Suprapubic skin (tissue), 4 donors: ENCODE measurements around the gene STK32B. TPM values are rescaled to one million over a fixed set of nuclear protein-coding genes. Genes with fewer than 3 reads are reported as not detected.

ENCODE experiments used
- DNase-seq, 2 donors: peaks; one replicate each; pipeline ENCODE4 v3.0.0-alpha.2; 2019; ENCODE audit warnings: low spot score in 2 of 2
- H3K27ac ChIP-seq: fragments of 200-600 bp; sonication (generic); one replicate; pipeline ENCODE4 v1.5.1; 2019
- H3K27me3 ChIP-seq: fragments of 200-600 bp; sonication (generic); one replicate; pipeline ENCODE4 v1.5.1; 2019
- H3K36me3 ChIP-seq: fragments of 200-600 bp; sonication (generic); one replicate; pipeline ENCODE4 v1.5.1; 2019
- H3K4me1 ChIP-seq: fragments of 200-600 bp; sonication (generic); one replicate; pipeline ENCODE4 v1.5.1; 2019
- H3K4me3 ChIP-seq: fragments of 200-600 bp; sonication (generic); one replicate; pipeline ENCODE4 v1.5.1; 2019; ENCODE audit warnings: mild to moderate bottlenecking
- H3K9me3 ChIP-seq: fragments of 200-600 bp; sonication (generic); one replicate; pipeline ENCODE4 v1.5.1; 2019
- EP300 ChIP-seq: sonication (generic); formaldehyde crosslinking; IDR thresholded peaks from one replicate; pipeline ENCODE4 v1.6.1; 2017; ENCODE audit warnings: antibody characterized with exemption
- POLR2A ChIP-seq, 2 donors: fragments of 450-650 bp; IDR thresholded peaks; one replicate each; pipeline ENCODE4 v1.6.1; 2017; ENCODE audit warnings: antibody characterized with exemption in 2 of 2, mild to moderate bottlenecking in 2 of 2, moderate library complexity in 2 of 2
- POLR2AphosphoS5 ChIP-seq, 3 donors: sonication (generic); formaldehyde crosslinking; IDR thresholded peaks; one replicate each; pipeline ENCODE4 v1.6.1; 2017; ENCODE audit warnings: antibody characterized with exemption in 3 of 3
- WGBS: methylation state at CpG from one replicate; pipeline ENCODE4 v1.1.5; 2018; 5-methylcytosine and 5-hydroxymethylcytosine counted together
- total RNA-seq, 4 donors: library from RNA; depleted of rRNA; stranded (reverse); fragments of >200 nt; gene quantifications; one replicate each; pipeline ENCODE4 v1.1.0, GENCODE V29; 2016
- TF ChIP-seq, protein P1 (sequence below), 2 donors: fragments of 200-600 bp in 1 of 2; fragments of 450-650 bp in 1 of 2; sonication (generic) in 1 of 2; IDR thresholded peaks; one replicate each; pipeline ENCODE4 v1.5.1; 2016 to 2019; ENCODE audit warnings: antibody characterized with exemption in 2 of 2, mild to moderate bottlenecking in 1 of 2, moderate library complexity in 1 of 2

STK32B gene
- total RNA-seq, 4 donors from 2014 or later = 0.76 to 2.2 (median 1.2) TPM

DNA sequence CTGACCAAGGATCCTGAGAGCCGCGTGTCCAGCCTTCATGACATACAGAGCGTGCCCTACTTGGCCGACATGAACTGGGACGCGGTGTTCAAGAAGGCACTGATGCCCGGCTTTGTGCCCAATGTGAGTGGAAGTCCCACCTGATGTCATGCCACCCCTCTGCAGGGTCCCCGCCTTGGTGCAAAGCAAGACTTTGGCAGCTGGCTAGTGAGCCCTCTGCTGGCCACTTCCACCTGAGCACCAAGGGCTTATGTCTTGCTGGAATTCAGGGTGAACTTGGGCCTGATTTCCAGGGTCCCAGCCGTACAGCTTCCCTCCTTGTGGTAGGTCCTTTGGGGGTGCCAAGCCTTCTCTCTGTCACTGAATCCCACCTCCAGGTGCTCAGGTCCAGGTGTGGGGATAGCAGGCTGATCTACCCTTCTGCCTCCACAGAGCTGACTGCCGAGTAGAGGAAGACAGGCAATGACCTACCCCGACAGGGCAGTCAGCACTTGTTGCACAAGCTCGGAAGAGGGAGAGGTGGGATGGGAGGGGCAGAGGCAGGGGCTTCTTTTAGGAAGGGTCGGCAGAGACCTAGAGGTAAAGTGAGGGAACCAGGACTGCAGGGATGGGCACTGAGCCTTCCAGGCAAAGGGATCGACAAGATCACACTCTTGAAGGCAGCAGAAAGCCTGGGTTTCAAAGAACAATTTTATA is 409.0 kb downstream of the STK32B start:
- WGBS = 81% methylated on average over 7 of the region's 14 CpGs
- Histone ChIP-seq H3K4me3 (no peak overlapping the region), H3K27me3 (no peaks in the 10 kb centered on the region), H3K9me3 (no peaks in the 10 kb centered on the region), H3K36me3 (no peaks in the 10 kb centered on the region), H3K4me1 (no peaks in the 10 kb centered on the region), H3K27ac (no peak overlapping the region)
- TF ChIP-seq, protein P1, sequence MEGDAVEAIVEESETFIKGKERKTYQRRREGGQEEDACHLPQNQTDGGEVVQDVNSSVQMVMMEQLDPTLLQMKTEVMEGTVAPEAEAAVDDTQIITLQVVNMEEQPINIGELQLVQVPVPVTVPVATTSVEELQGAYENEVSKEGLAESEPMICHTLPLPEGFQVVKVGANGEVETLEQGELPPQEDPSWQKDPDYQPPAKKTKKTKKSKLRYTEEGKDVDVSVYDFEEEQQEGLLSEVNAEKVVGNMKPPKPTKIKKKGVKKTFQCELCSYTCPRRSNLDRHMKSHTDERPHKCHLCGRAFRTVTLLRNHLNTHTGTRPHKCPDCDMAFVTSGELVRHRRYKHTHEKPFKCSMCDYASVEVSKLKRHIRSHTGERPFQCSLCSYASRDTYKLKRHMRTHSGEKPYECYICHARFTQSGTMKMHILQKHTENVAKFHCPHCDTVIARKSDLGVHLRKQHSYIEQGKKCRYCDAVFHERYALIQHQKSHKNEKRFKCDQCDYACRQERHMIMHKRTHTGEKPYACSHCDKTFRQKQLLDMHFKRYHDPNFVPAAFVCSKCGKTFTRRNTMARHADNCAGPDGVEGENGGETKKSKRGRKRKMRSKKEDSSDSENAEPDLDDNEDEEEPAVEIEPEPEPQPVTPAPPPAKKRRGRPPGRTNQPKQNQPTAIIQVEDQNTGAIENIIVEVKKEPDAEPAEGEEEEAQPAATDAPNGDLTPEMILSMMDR (IDR thresholded peaks at IDR 0.05) = peak in 1 of 2 donors; percentile 31
- TF ChIP-seq POLR2A (IDR thresholded peaks at IDR 0.05) = no peak
- peak in 1 of 2 donors; percentile 60 for DNase-seq

DNA sequence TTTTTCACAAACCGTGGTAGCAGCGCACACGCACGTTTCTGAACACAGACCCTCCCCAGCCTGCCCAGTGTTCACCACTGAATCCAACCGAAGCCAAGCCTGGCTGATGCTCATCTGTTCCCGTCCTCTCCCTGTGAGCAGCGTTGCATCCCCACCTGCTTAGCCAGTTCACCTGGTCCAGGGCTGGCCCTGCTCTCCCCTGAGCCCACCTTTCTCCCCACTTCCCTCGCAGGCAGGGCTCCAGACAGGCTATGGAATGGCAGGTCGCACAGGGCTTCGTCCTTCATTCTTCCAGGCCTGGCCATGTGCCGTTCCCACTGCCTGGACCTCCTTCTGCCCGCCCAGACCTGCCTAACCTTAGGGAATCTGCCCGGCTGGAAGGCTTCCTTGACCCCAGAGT is 410.2 kb downstream of the STK32B start:
- DNase-seq = peak in 1 of 2 donors; percentile 32
- no peaks in the 10 kb centered on the region for H3K4me1 ChIP-seq
- TF ChIP-seq, protein P1 (IDR thresholded peaks at IDR 0.05) = no peak
- TF ChIP-seq EP300 (no peak), POLR2A (IDR thresholded peaks at IDR 0.05) (no peak)
- H3K36me3 ChIP-seq = no peaks in the 10 kb centered on the region
- H3K9me3 ChIP-seq = no peaks in the 10 kb centered on the region
- no peak overlapping the region for H3K27ac ChIP-seq
- 82% methylated on average over 13 of the region's 13 CpGs for WGBS
- no peaks in the 10 kb centered on the region for H3K27me3 ChIP-seq
- no peak overlapping the region for H3K4me3 ChIP-seq

DNA sequence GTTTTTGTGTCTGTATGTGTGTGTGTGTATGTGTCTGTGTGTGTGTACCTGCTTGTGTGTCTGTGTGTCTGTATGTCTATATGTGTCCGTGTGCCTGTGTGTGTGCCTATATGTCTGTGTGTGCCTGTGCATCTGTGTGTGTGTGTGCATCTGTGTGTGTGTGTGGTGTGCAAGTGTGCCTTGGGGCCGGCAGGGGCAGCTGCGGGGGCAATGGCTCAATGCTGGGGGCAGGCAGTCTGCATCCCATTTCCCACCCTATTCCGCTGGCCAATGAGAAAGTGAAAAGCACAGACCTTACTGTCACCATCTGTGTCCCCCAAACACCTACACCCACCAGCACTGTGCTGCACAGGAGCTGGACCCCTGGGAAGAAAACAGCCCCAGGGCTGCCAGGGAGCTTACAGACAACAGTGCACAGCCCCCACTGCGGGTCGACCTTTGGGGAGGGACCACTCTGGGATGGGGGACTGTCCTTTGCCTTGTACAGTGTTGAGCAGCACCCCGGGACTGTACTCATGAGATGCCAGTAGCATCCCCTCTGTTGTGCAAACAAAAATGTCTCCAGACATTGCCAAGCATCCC is 411.1 kb downstream of the STK32B start:
- peak in 1 of 2 donors; percentile 57 for DNase-seq
- Histone ChIP-seq H3K36me3 (no peaks in the 10 kb centered on the region), H3K27ac (no peak overlapping the region), H3K27me3 (no peaks in the 10 kb centered on the region), H3K4me1 (no peaks in the 10 kb centered on the region), H3K4me3 (no peak overlapping the region), H3K9me3 (no peaks in the 10 kb centered on the region)
- 100% methylated on average over 3 of the region's 7 CpGs for WGBS
- TF ChIP-seq POLR2A (IDR thresholded peaks at IDR 0.05) = no peak
- TF ChIP-seq, protein P1 (IDR thresholded peaks at IDR 0.05) = no peak
- TF ChIP-seq POLR2AphosphoS5 (IDR thresholded peaks at IDR 0.05) = no peak
- TF ChIP-seq EP300 = no peak

DNA sequence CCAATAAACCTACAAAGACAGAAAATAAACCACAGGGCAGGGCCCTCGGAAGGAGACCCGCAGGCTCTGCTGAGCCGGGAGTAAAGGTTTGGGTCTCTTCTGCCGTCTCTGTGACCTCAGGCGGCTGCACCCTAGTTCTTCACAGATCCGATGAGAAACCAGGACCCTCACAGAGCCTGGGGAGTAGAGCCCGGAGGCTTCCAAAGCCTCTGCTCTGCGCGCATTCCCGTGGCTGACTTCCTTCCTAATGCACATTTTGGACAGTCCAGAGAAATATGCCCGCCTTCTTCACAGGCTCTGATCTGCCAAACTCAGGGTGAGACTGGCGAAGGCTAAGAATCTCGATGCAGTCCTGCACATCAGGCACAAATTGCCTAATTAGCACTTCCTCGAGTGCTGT is 411.6 kb downstream of the STK32B start:
- H3K27ac ChIP-seq = no peak overlapping the region
- TF ChIP-seq POLR2A (IDR thresholded peaks at IDR 0.05) (no peak), EP300 (no peak), POLR2AphosphoS5 (IDR thresholded peaks at IDR 0.05) (no peak)
- TF ChIP-seq, protein P1 (IDR thresholded peaks at IDR 0.05) = no peak
- no peaks in the 10 kb centered on the region for H3K4me1 ChIP-seq
- no peaks in the 10 kb centered on the region for H3K27me3 ChIP-seq
- H3K9me3 ChIP-seq = no peaks in the 10 kb centered on the region
- DNase-seq = peak in 1 of 2 donors; percentile 26
- no peak overlapping the region for H3K4me3 ChIP-seq
- 74% methylated on average over 13 of the region's 14 CpGs for WGBS
- H3K36me3 ChIP-seq = no peaks in the 10 kb centered on the region

DNA sequence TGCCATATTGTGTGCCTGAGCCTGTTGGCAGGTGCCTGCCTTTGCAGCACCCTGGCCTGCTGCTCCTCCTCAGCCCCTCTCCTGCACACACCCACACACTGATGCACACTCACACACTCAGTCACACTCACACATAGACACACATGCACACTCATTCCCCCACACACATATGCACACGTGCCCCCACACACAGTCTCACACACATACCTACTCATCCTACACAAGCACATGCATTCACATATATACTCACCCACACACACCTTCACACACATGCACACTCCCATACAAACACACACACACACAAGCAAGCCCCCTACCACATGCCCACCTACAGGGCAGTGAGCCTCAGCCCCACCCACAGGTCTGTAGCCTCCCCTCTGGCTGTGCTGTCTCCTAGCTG is 412.1 kb downstream of the STK32B start:
- peak in 1 of 2 donors; percentile 15 for DNase-seq
- Histone ChIP-seq H3K9me3 (no peaks in the 10 kb centered on the region), H3K27ac (no peak overlapping the region)

More for the DNA sequence above, 412.1 kb downstream of the STK32B start:
- Histone ChIP-seq H3K4me1 (no peaks in the 10 kb centered on the region), H3K36me3 (no peaks in the 10 kb centered on the region), H3K4me3 (no peak overlapping the region), H3K27me3 (no peaks in the 10 kb centered on the region)
- no peak for TF ChIP-seq POLR2AphosphoS5 (IDR thresholded peaks at IDR 0.05)
- TF ChIP-seq EP300 = no peak
- no peak for TF ChIP-seq POLR2A (IDR thresholded peaks at IDR 0.05)
- TF ChIP-seq, protein P1 (IDR thresholded peaks at IDR 0.05) = no peak
- WGBS = 79% methylated on average over 1 of the region's 1 CpG
